ENCODE results near the gene ZDHHC14.

GRCh38 chr6:157587127-157587926, 206.3 kb downstream of the ZDHHC14 start:
- TF ChIP-seq CTCF (optimal IDR thresholded peaks at IDR 0.05 in 1 of 3, IDR thresholded peaks at IDR 0.05 in 1 of 3, conservative IDR thresholded peaks at IDR 0.05 in 1 of 3; ENCODE audit: extremely low read depth in 1 of 3, insufficient read depth in 2 of 3, low read length in 3 of 3) (no peak), EZH2 (IDR thresholded peaks at IDR 0.05; ENCODE audit: low read length) (no peak)
